ENCODE data around the gene ZBTB20. TPM values are rescaled to one million over a fixed set of nuclear protein-coding genes. Genes with fewer than 3 reads are reported as not detected.

Gene ZBTB20
- total RNA-seq, 1 donor from 2014 or later: 66.4 TPM

GRCh38 chr3:114508976-114509375 lies 638.1 kb downstream of the ZBTB20 start:
- TF ChIP-seq CTCF (IDR thresholded peaks at IDR 0.05): no peak
- DNase-seq: no peak
- ATAC-seq: no peak
- Histone ChIP-seq H3K9me3 (no peaks in the 10 kb centered on the region), H3K27ac (no peak overlapping the region), H3K4me1 (no peaks in the 10 kb centered on the region), H3K4me3 (no peak overlapping the region), H3K36me3 (no peaks in the 10 kb centered on the region), H3K27me3 (ENCODE audit: low read depth) (no peaks in the 10 kb centered on the region)
- intact Hi-C loops (cut with DNase I): no loop called here

GRCh38 chr3:114508208-114508607 lies 638.9 kb downstream of the ZBTB20 start:
- DNase-seq (no peak), ATAC-seq (no peak)
- Histone ChIP-seq H3K9me3 (no peaks in the 10 kb centered on the region), H3K27ac (no peak overlapping the region), H3K4me3 (no peak overlapping the region), H3K4me1 (no peaks in the 10 kb centered on the region), H3K27me3 (ENCODE audit: low read depth) (no peaks in the 10 kb centered on the region), H3K36me3 (no peaks in the 10 kb centered on the region)
- intact Hi-C loops (cut with DNase I): no loop called here
- TF ChIP-seq CTCF (IDR thresholded peaks at IDR 0.05): no peak

GRCh38 chr3:114506591-114507300 lies 640.3 kb downstream of the ZBTB20 start:
- intact Hi-C loops (cut with DNase I): no loop called here
- H3K4me1 ChIP-seq: no peaks in the 10 kb centered on the region
- H3K27me3 ChIP-seq (ENCODE audit: low read depth): no peaks in the 10 kb centered on the region
- no peaks in the 10 kb centered on the region for H3K36me3 ChIP-seq
- H3K27ac ChIP-seq: no peak overlapping the region
- no peaks in the 10 kb centered on the region for H3K9me3 ChIP-seq
- no peak for ATAC-seq
- no peak for DNase-seq
- no peak for TF ChIP-seq CTCF (IDR thresholded peaks at IDR 0.05)
- no peak overlapping the region for H3K4me3 ChIP-seq

GRCh38 chr3:114504941-114505628 lies 642.0 kb downstream of the ZBTB20 start:
- Histone ChIP-seq H3K27ac (no peak overlapping the region), H3K27me3 (ENCODE audit: low read depth) (no peaks in the 10 kb centered on the region), H3K36me3 (no peaks in the 10 kb centered on the region), H3K4me1 (no peaks in the 10 kb centered on the region), H3K4me3 (no peak overlapping the region), H3K9me3 (no peaks in the 10 kb centered on the region)
- DNase-seq (no peak), ATAC-seq (no peak)
- intact Hi-C loops (cut with DNase I): no loop called here
- no peak for TF ChIP-seq CTCF (IDR thresholded peaks at IDR 0.05)

GRCh38 chr3:114502204-114502603 lies 644.9 kb downstream of the ZBTB20 start:
- Histone ChIP-seq H3K27ac (no peak overlapping the region), H3K27me3 (ENCODE audit: low read depth) (no peaks in the 10 kb centered on the region), H3K36me3 (no peaks in the 10 kb centered on the region), H3K4me3 (no peak overlapping the region), H3K9me3 (no peaks in the 10 kb centered on the region), H3K4me1 (peaks cover 1% of the 10 kb centered on the region)
- intact Hi-C loops (cut with DNase I): no loop called here
- ATAC-seq: no peak
- TF ChIP-seq CTCF (IDR thresholded peaks at IDR 0.05): no peak
- DNase-seq: no peak
